ENCODE data around the gene LGALS16. TPM values are rescaled to one million over a fixed set of nuclear protein-coding genes. Genes with fewer than 3 reads are reported as not detected.
"Not testable (repeated sequence)": the region's sequence is repeated elsewhere in the genome, so short reads cannot be mapped to it uniquely, and the experiment has no call there.

The LGALS16 gene
- not detected in 2 replicates for total RNA-seq

DNA sequence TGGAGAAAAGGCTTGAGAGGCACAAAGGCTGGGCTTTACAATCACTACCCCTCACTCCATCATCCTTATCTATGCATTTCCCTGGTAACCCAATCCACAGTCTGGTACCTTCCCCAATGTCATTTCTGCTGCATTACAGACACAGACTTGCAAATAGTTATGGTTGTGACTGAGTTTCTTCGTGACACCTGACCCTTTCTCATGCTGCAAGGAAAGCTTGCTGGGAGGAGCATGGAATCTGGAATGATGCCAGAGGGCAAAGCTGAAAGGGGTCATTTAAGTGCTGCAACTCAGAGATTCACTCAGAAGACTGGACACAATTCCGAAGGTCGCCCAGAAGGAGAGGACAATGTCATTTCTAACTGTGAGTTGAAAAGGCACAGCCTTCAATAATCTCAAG is at the start of gene LGALS16:
TSS of gene LGALS16 (plus strand) at position 301 of the 400 bp plus-strand sequence. CDS start at position 350, 49 bp downstream.
- FAIRE-seq, result peak; percentile 18
- TF ChIP-seq CTCF (IDR thresholded peaks at IDR 0.05; ENCODE audit: insufficient read depth, low read length, severe bottlenecking), result no peak
- H3K27me3 ChIP-seq (ENCODE audit: control insufficient read depth, insufficient read depth, low read length), result no peaks in the 10 kb centered on the region
- no peak within 1 kb of the TSS for H3K4me3 ChIP-seq (ENCODE audit: low read depth, low read length)
- no peaks in the 10 kb centered on the region for H3K36me3 ChIP-seq (ENCODE audit: control insufficient read depth, insufficient read depth, low read length)
- DNase-seq (ENCODE audit: low read depth), result no peak

DNA sequence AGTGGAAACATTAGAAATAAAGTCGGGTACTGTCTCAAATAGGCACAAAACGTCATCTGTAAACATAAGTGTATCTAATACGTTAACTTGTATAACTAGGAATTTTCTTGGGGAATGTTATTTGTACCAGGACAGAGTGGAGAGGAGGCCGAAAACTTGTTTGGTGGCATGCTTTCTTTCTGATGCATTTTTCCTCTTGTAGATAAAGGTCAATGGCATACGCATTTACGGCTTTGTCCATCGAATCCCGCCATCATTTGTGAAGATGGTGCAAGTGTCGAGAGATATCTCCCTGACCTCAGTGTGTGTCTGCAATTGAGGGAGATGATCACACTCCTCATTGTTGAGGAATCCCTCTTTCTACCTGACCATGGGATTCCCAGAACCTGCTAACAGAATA is 48.7 kb upstream of the LGALS16 start:
- FAIRE-seq (peak; percentile 68), DNase-seq (ENCODE audit: low read depth) (no peak)
- H3K27me3 ChIP-seq (ENCODE audit: control insufficient read depth, insufficient read depth, low read length), result no peaks in the 10 kb centered on the region

GRCh38 chr19:39607561-39607960 is 48.2 kb upstream of the LGALS16 start:
- Histone ChIP-seq H3K36me3 (ENCODE audit: control insufficient read depth, insufficient read depth, low read length) (no peaks in the 10 kb centered on the region), H3K4me3 (ENCODE audit: low read depth, low read length) (no peak overlapping the region), H3K27me3 (ENCODE audit: control insufficient read depth, insufficient read depth, low read length) (no peaks in the 10 kb centered on the region)
- FAIRE-seq (no peak), DNase-seq (ENCODE audit: low read depth) (no peak)
- TF ChIP-seq CTCF (IDR thresholded peaks at IDR 0.05; ENCODE audit: insufficient read depth, low read length, severe bottlenecking), result no peak

More for the DNA sequence above, 48.7 kb upstream of the LGALS16 start:
- H3K36me3 ChIP-seq (ENCODE audit: control insufficient read depth, insufficient read depth, low read length), result no peaks in the 10 kb centered on the region
- no peak overlapping the region for H3K4me3 ChIP-seq (ENCODE audit: low read depth, low read length)
- no peak for TF ChIP-seq CTCF (IDR thresholded peaks at IDR 0.05; ENCODE audit: insufficient read depth, low read length, severe bottlenecking)

GRCh38 chr19:39613597-39613996 is 42.1 kb upstream of the LGALS16 start:
- Histone ChIP-seq H3K4me3 (ENCODE audit: low read depth, low read length) (no peak overlapping the region), H3K36me3 (ENCODE audit: control insufficient read depth, insufficient read depth, low read length) (no peaks in the 10 kb centered on the region), H3K27me3 (ENCODE audit: control insufficient read depth, insufficient read depth, low read length) (no peaks in the 10 kb centered on the region)
- TF ChIP-seq CTCF (IDR thresholded peaks at IDR 0.05; ENCODE audit: insufficient read depth, low read length, severe bottlenecking), result no peak
- no peak for FAIRE-seq
- DNase-seq (ENCODE audit: low read depth), result no peak

- DNase-seq (ENCODE audit: low read depth) (no peak), FAIRE-seq (no peak)
- Histone ChIP-seq H3K4me3 (ENCODE audit: low read depth, low read length) (no peak overlapping the region), H3K27me3 (ENCODE audit: control insufficient read depth, insufficient read depth, low read length) (no peaks in the 10 kb centered on the region), H3K36me3 (ENCODE audit: control insufficient read depth, insufficient read depth, low read length) (no peaks in the 10 kb centered on the region)
- no peak for TF ChIP-seq CTCF (IDR thresholded peaks at IDR 0.05; ENCODE audit: insufficient read depth, low read length, severe bottlenecking)
Observed at GRCh38 chr19:39617745-39618144, 38.0 kb upstream of the LGALS16 start.

DNA sequence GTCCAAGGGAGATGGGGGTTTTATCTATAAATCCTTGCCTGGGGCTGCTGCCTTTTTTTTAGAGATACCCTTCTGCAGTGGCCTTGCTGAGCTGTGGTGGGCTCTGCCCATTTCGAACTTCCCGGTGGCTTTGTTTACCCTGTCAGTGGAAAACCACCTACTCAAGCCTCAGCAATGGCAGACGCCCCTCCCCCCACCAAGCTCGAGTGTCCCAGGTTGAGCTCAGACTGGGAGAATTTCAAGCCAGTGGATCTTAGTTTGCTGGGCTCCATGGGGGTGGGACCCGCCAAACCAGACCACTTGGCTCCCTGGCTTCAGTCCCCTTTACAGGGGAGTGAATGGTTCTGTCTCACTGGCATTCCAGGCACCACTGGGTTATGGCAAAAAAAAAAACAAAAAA is 31.8 kb upstream of the LGALS16 start:
- FAIRE-seq (no peak), DNase-seq (ENCODE audit: low read depth) (no peak)
- Histone ChIP-seq H3K27me3 (ENCODE audit: control insufficient read depth, insufficient read depth, low read length) (no peaks in the 10 kb centered on the region), H3K4me3 (ENCODE audit: low read depth, low read length) (no peak overlapping the region), H3K36me3 (ENCODE audit: control insufficient read depth, insufficient read depth, low read length) (no peaks in the 10 kb centered on the region)
- TF ChIP-seq CTCF (IDR thresholded peaks at IDR 0.05; ENCODE audit: insufficient read depth, low read length, severe bottlenecking), result no peak

- H3K27me3 ChIP-seq (ENCODE audit: control insufficient read depth, insufficient read depth, low read length); H3K36me3 ChIP-seq (ENCODE audit: control insufficient read depth, insufficient read depth, low read length); H3K4me3 ChIP-seq (ENCODE audit: low read depth, low read length); FAIRE-seq: not testable (repeated sequence)
- DNase-seq (ENCODE audit: low read depth), result peak; percentile 22
Observed at GRCh38 chr19:39627631-39628030, 28.1 kb upstream of the LGALS16 start.
